PC-3 (cell line): ENCODE results near the gene CCDC83. TPM values are rescaled to one million over a fixed set of nuclear protein-coding genes. Genes with fewer than 3 reads are reported as not detected.

ENCODE experiments used
- ATAC-seq: fragments of 200-7000 bp; cut with Tn5 transposase; 2 replicates; pipeline ENCODE4 v1.9.1; 2020; ENCODE audit warnings: mild to moderate bottlenecking, moderate library complexity
- BruUV-seq: library from RNA; stranded (reverse); fragments of 400-500 nt; replicated peaks from 2 replicates; lab custom pipeline; 2021; lab: Mats Ljungman, UMichigan
- CTCF ChIA-PET: fragments of 300-600 bp; sonication (Branson Sonifier 250); formaldehyde crosslinking; loops from one replicate; lab custom pipeline; 2022; ENCODE audit warnings: antibody characterized with exemption; lab: Charles Lee
- POLR2A ChIA-PET: fragments of 300-600 bp; sonication (Branson Sonifier 250); formaldehyde crosslinking; loops from one replicate; lab custom pipeline; 2022; ENCODE audit warnings: antibody characterized with exemption; ENCODE audit not compliant: unreplicated experiment; lab: Charles Lee
- DNase-seq: peaks from one replicate; pipeline ENCODE4 v3.0.0-alpha.2; 2015
- H2AFZ ChIP-seq: fragments of 300-600 bp; sonication (generic); 2 replicates; pipeline ENCODE4 v1.6.0; 2016; ENCODE audit warnings: antibody characterized with exemption, low read length
- H3F3A ChIP-seq: fragments of 300-600 bp; sonication (generic); one replicate; pipeline ENCODE4 v1.6.0; 2017; ENCODE audit warnings: antibody characterized with exemption, low read length, control low read depth, mild to moderate bottlenecking; ENCODE audit not compliant: unreplicated experiment
- H3K27ac ChIP-seq: fragments of 300-600 bp; sonication (generic); 2 replicates; pipeline ENCODE4 v1.5.1; 2016; ENCODE audit warnings: mild to moderate bottlenecking, low read length
- H3K27me3 ChIP-seq: fragments of 300-600 bp; sonication (generic); 2 replicates; pipeline ENCODE4 v1.6.1; 2016; ENCODE audit warnings: low read length, mixed read lengths
- H3K36me3 ChIP-seq: fragments of 300-600 bp; sonication (generic); 2 replicates; pipeline ENCODE4 v1.6.1; 2016; ENCODE audit warnings: low read depth, mixed run types, low read length, mixed read lengths
- H3K4me1 ChIP-seq: fragments of 300-600 bp; sonication (generic); 2 replicates; pipeline ENCODE4 v1.5.1; 2016; ENCODE audit warnings: low read length; ENCODE audit not compliant: insufficient read depth
- H3K4me2 ChIP-seq: fragments of 300-600 bp; sonication (generic); 2 replicates; pipeline ENCODE4 v1.6.0; 2016; ENCODE audit warnings: low read length
- H3K4me3 ChIP-seq: fragments of 300-600 bp; sonication (generic); 2 replicates; pipeline ENCODE4 v1.5.1; 2016; ENCODE audit warnings: mild to moderate bottlenecking, low read length, mixed read lengths
- H3K79me2 ChIP-seq: fragments of 300-600 bp; sonication (generic); 2 replicates; pipeline ENCODE4 v1.6.1; 2017; ENCODE audit warnings: low read length, mixed read lengths
- H3K9ac ChIP-seq: fragments of 300-600 bp; sonication (generic); 2 replicates; pipeline ENCODE4 v1.6.0; 2016; ENCODE audit warnings: mild to moderate bottlenecking, low read length
- H3K9me2 ChIP-seq: fragments of 300-600 bp; sonication (generic); replicated peaks from 2 replicates; pipeline ENCODE4 v1.6.1; 2016; ENCODE audit warnings: mixed run types, low read length, mixed read lengths
- H3K9me3 ChIP-seq: fragments of 300-600 bp; sonication (generic); 2 replicates; pipeline ENCODE4 v1.6.1; 2016; ENCODE audit warnings: low read length, mixed read lengths
- H4K20me1 ChIP-seq: fragments of 300-600 bp; sonication (generic); 2 replicates; pipeline ENCODE4 v1.6.1; 2016; ENCODE audit warnings: low read length, mixed read lengths
- CTCF ChIP-seq: fragments of 300-600 bp; sonication (generic); conservative IDR thresholded peaks from 2 replicates; pipeline ENCODE4 v1.5.1; 2017; ENCODE audit warnings: antibody characterized with exemption, low read depth, mild to moderate bottlenecking, low read length
- EZH2 ChIP-seq: fragments of 300-600 bp; sonication (generic); IDR thresholded peaks from one replicate; pipeline ENCODE4 v1.6.1; 2017; ENCODE audit warnings: antibody characterized with exemption, mild to moderate bottlenecking, low read length; ENCODE audit not compliant: unreplicated experiment
- EZH2phosphoT487 ChIP-seq: fragments of 300-600 bp; sonication (generic); IDR thresholded peaks from 2 replicates; pipeline ENCODE4 v1.6.1; 2018; ENCODE audit warnings: mild to moderate bottlenecking, antibody characterized with exemption, low read length, borderline replicate concordance
- intact Hi-C: fragments of 100-400 bp; cut with micrococcal nuclease; formaldehyde crosslinking; loops from 2 replicates; pipeline ENCODE4 v1.9.0; 2023
- total RNA-seq: library from RNA; depleted of rRNA; stranded (reverse); fragments of >200 nt; gene quantifications from 2 replicates; pipeline ENCODE4 v1.2.3, GENCODE V29; 2014

The CCDC83 gene
- total RNA-seq, 1 experiment from 2014 or later = 0.22 TPM

GRCh38 chr11:85866137-85866827 lies 11.1 kb downstream of the CCDC83 start:
- Histone ChIP-seq H3K36me3 (no peaks in the 10 kb centered on the region), H3K4me2 (no peak overlapping the region), H3K9me2 (no peaks in the 10 kb centered on the region), H3K27ac (no peak overlapping the region), H3F3A (no peaks in the 10 kb centered on the region), H3K79me2 (no peaks in the 10 kb centered on the region), H4K20me1 (no peaks in the 10 kb centered on the region), H3K4me1 (no peaks in the 10 kb centered on the region), H2AFZ (no peak overlapping the region), H3K4me3 (no peak overlapping the region), H3K9ac (no peak overlapping the region), H3K27me3 (no peaks in the 10 kb centered on the region), H3K9me3 (no peaks in the 10 kb centered on the region)
- ATAC-seq = no peak
- POLR2A ChIA-PET = no interaction called here
- DNase-seq = no peak
- no TSS peak for BruUV-seq
- no peak for TF ChIP-seq EZH2phosphoT487
- CTCF ChIA-PET = no interaction called here
- intact Hi-C loops = no loop called here

- ChIA-PET POLR2A (no interaction called here), CTCF (no interaction called here)
- Histone ChIP-seq H3K36me3 (no peaks in the 10 kb centered on the region), H4K20me1 (no peaks in the 10 kb centered on the region), H3K9ac (no peak overlapping the region), H3K9me2 (no peaks in the 10 kb centered on the region), H2AFZ (no peak overlapping the region), H3K27ac (no peak overlapping the region), H3K4me1 (no peaks in the 10 kb centered on the region), H3F3A (no peaks in the 10 kb centered on the region), H3K4me3 (no peak overlapping the region), H3K79me2 (no peaks in the 10 kb centered on the region), H3K4me2 (no peak overlapping the region), H3K9me3 (no peaks in the 10 kb centered on the region), H3K27me3 (no peaks in the 10 kb centered on the region)
- intact Hi-C loops = no loop called here
- DNase-seq = no peak
- no peak for TF ChIP-seq EZH2phosphoT487
- no peak for TF ChIP-seq CTCF
- TF ChIP-seq EZH2 = no peak
- no TSS peak for BruUV-seq
- ATAC-seq = no peak
These were observed 12.6 kb downstream of the CCDC83 start for GRCh38 chr11:85867751-85868150.

GRCh38 chr11:85869781-85870180 lies 14.6 kb downstream of the CCDC83 start:
- no peak for DNase-seq
- BruUV-seq = no TSS peak
- H3K27me3 ChIP-seq = no peaks in the 10 kb centered on the region
- no peaks in the 10 kb centered on the region for H3K79me2 ChIP-seq
- no peak overlapping the region for H3K9ac ChIP-seq
- no peak overlapping the region for H3K4me3 ChIP-seq
- no peaks in the 10 kb centered on the region for H3K36me3 ChIP-seq
- no peak overlapping the region for H2AFZ ChIP-seq
- ATAC-seq = no peak
- H3F3A ChIP-seq = no peaks in the 10 kb centered on the region
- CTCF ChIA-PET = no interaction called here
- no peaks in the 10 kb centered on the region for H3K9me2 ChIP-seq
- no peak overlapping the region for H3K4me2 ChIP-seq
- POLR2A ChIA-PET = interaction anchor here (0.6 kb wide), 1 partner anchor 1406 kb away, joined by 9 read pairs; no protein-coding TSS in a partner anchor
- intact Hi-C loops = no loop called here
- peaks cover 10% of the 10 kb centered on the region for H3K4me1 ChIP-seq
- H4K20me1 ChIP-seq = no peaks in the 10 kb centered on the region
- H3K9me3 ChIP-seq = no peaks in the 10 kb centered on the region
- H3K27ac ChIP-seq = no peak overlapping the region
- no peak for TF ChIP-seq CTCF
- TF ChIP-seq EZH2phosphoT487 = no peak
- TF ChIP-seq EZH2 = no peak
